SK-N-SH (cell line): ENCODE measurements around the gene PRTFDC1. TPM values are rescaled to one million over a fixed set of nuclear protein-coding genes. Genes with fewer than 3 reads are reported as not detected.

Source experiments
- CTCF ChIA-PET: fragments of 300-600, 350-600 bp; formaldehyde crosslinking; extraction: SDS; loops from one replicate; lab custom pipeline; 2021; lab: Yijun Ruan, JAX
- POLR2A ChIA-PET: fragments of 350-600 bp; sonication (Branson Sonifier 250); formaldehyde crosslinking; extraction: SDS; loops from one replicate; lab custom pipeline; 2020; ENCODE audit warnings: antibody characterized with exemption, inconsistent platforms; lab: Yijun Ruan, JAX
- DNase-seq: peaks from one replicate; pipeline ENCODE4 v3.0.0; 2012
- H2AFZ ChIP-seq: fragments of 200-600 bp; sonication (generic); 2 replicates; pipeline ENCODE4 v1.8.1; 2016; ENCODE audit warnings: antibody characterized with exemption, mild to moderate bottlenecking, low read depth
- H3F3A ChIP-seq: fragments of 200-600 bp; sonication (generic); replicated peaks from 2 replicates; pipeline ENCODE3; 2016; ENCODE audit warnings: antibody characterized with exemption, mild to moderate bottlenecking; ENCODE audit not compliant: insufficient read depth
- H3K27ac ChIP-seq, 2 experiments: fragments of 200-500 bp in 1 of 2; fragments of 200-600 bp in 1 of 2; sonication (Bioruptor generic) in 1 of 2; sonication (generic), shearing (Covaris generic) in 1 of 2; 2 replicates each; pipeline versions ENCODE4 v1.5.1 to v1.6.1; 2014 to 2016; ENCODE audit warnings: low read depth in 2 of 2, inconsistent platforms in 1 of 2, low read length in 1 of 2, mild to moderate bottlenecking in 1 of 2, mixed read lengths in 1 of 2
- H3K27me3 ChIP-seq: fragments of 200-600 bp; sonication (generic), shearing (Covaris generic); 2 replicates; pipeline ENCODE4 v1.6.1; 2016; ENCODE audit warnings: mixed run types; ENCODE audit not compliant: insufficient read depth
- H3K36me3 ChIP-seq, 2 experiments: fragments of 200-500 bp in 1 of 2; fragments of 200-600 bp in 1 of 2; sonication (Bioruptor generic) in 1 of 2; sonication (generic) in 1 of 2; replicated peaks in 1 of 2; 2 replicates each; pipeline versions ENCODE3 to v1.5.1; 2014 to 2016; ENCODE audit warnings: low read length in 1 of 2, mild to moderate bottlenecking in 1 of 2; ENCODE audit not compliant: insufficient read depth in 2 of 2, control insufficient read depth in 1 of 2
- H3K4me1 ChIP-seq, 2 experiments: fragments of 200-500 bp in 1 of 2; fragments of 200-600 bp in 1 of 2; sonication (Bioruptor generic) in 1 of 2; sonication (generic), shearing (Covaris generic) in 1 of 2; 2 replicates each; pipeline versions ENCODE4 v1.5.1 to v1.6.1; 2014 to 2016; ENCODE audit warnings: low read depth in 1 of 2, low read length in 1 of 2, mixed run types in 1 of 2; ENCODE audit not compliant: insufficient read depth in 2 of 2, control insufficient read depth in 1 of 2
- H3K4me2 ChIP-seq: fragments of 200-600 bp; sonication (generic), shearing (Covaris generic); 2 replicates; pipeline ENCODE4 v1.6.1; 2017; ENCODE audit warnings: mixed run types
- H3K4me3 ChIP-seq, 2 experiments: fragments of 200-500 bp in 1 of 2; fragments of 200-600 bp in 1 of 2; sonication (Bioruptor generic) in 1 of 2; sonication (generic), shearing (Covaris generic) in 1 of 2; 2 replicates each; pipeline versions ENCODE4 v1.5.1 to v1.8.1; 2014 to 2016; ENCODE audit warnings: low read depth in 2 of 2, inconsistent platforms in 1 of 2, low read length in 1 of 2, mild to moderate bottlenecking in 1 of 2, mixed read lengths in 1 of 2, moderate library complexity in 1 of 2
- H3K79me2 ChIP-seq: fragments of 200-600 bp; sonication (generic); 2 replicates; pipeline ENCODE4 v1.8.1; 2017; ENCODE audit warnings: mild to moderate bottlenecking; ENCODE audit not compliant: insufficient read depth
- H3K9ac ChIP-seq: fragments of 200-600 bp; sonication (generic); 2 replicates; pipeline ENCODE4 v1.6.1; 2017; ENCODE audit warnings: mixed run types
- H3K9me2 ChIP-seq: fragments of 200-600 bp; sonication (generic); 2 replicates; pipeline ENCODE4 v1.6.1; 2017; ENCODE audit warnings: mixed run types
- H3K9me3 ChIP-seq: fragments of 200-600 bp; sonication (generic); 2 replicates; pipeline ENCODE4 v1.6.1; 2017; ENCODE audit warnings: mixed run types, mild to moderate bottlenecking, moderate library complexity
- H4K20me1 ChIP-seq: fragments of 200-600 bp; sonication (generic); 2 replicates; pipeline ENCODE4 v1.6.1; 2017; ENCODE audit warnings: mild to moderate bottlenecking, mixed run types; ENCODE audit not compliant: insufficient read depth
- CHD2 ChIP-seq: fragments of 150-350 bp; IDR thresholded peaks from 2 replicates; pipeline ENCODE4 v1.6.1; 2018; ENCODE audit warnings: low read length; ENCODE audit not compliant: partially characterized antibody
- ELF1 ChIP-seq: IDR thresholded peaks from 2 replicates; pipeline ENCODE4 v1.4.0; 2012
- EP300 ChIP-seq, 2 experiments: IDR thresholded peaks; 2 replicates each; pipeline versions ENCODE4 v1.4.0 to v1.6.1; 2012; ENCODE audit warnings: borderline replicate concordance in 1 of 2, low read depth in 1 of 2, low read length in 1 of 2
- EZH2phosphoT487 ChIP-seq: fragments of 200-600 bp; sonication (generic); IDR thresholded peaks from 2 replicates; pipeline ENCODE4 v1.6.1; 2017; ENCODE audit warnings: low read depth, mixed run types, mild to moderate bottlenecking, antibody characterized with exemption, moderate library complexity, borderline replicate concordance
- FOSL2 ChIP-seq: IDR thresholded peaks from 2 replicates; pipeline ENCODE4 v1.4.0; 2012; ENCODE audit warnings: low read depth, mild to moderate bottlenecking, moderate library complexity, borderline replicate concordance
- GABPA ChIP-seq: IDR thresholded peaks from 2 replicates; pipeline ENCODE4 v1.4.0; 2012; ENCODE audit warnings: low read depth, mild to moderate bottlenecking
- JUND ChIP-seq: IDR thresholded peaks from 2 replicates; pipeline ENCODE4 v1.4.0; 2012
- POLR2AphosphoS5 ChIP-seq: IDR thresholded peaks from 2 replicates; pipeline ENCODE4 v1.6.1; 2012; ENCODE audit warnings: low read depth, low read length
- RCOR1 ChIP-seq: fragments of 150-350 bp; IDR thresholded peaks from 2 replicates; pipeline ENCODE4 v1.6.1; 2017; ENCODE audit warnings: antibody characterized with exemption, low read length
- RFX5 ChIP-seq: IDR thresholded peaks from 2 replicates; pipeline ENCODE4 v1.6.1; 2012; ENCODE audit warnings: mild to moderate bottlenecking, improper control_type of control experiment, low read length
- SIN3A ChIP-seq: IDR thresholded peaks from 2 replicates; pipeline ENCODE4 v1.6.1; 2012; ENCODE audit warnings: low read depth, mild to moderate bottlenecking, low read length, moderate library complexity, borderline replicate concordance
- SMC3 ChIP-seq: IDR thresholded peaks from 2 replicates; pipeline ENCODE4 v1.6.1; 2012; ENCODE audit warnings: low read depth, low read length, improper control_type of control experiment
- TAF1 ChIP-seq: IDR thresholded peaks from 2 replicates; pipeline ENCODE4 v1.6.1; 2012; ENCODE audit warnings: low read depth, mild to moderate bottlenecking, low read length, moderate library complexity, borderline replicate concordance
- TCF12 ChIP-seq: IDR thresholded peaks from 2 replicates; pipeline ENCODE4 v1.4.0; 2012
- TEAD4 ChIP-seq: IDR thresholded peaks from 2 replicates; pipeline ENCODE4 v1.4.0; 2012; ENCODE audit warnings: mild to moderate bottlenecking, borderline replicate concordance; ENCODE audit not compliant: insufficient read depth
- WGBS: methylation state at CpG from one replicate; pipeline ENCODE4 v1.1.6; 2017; ENCODE audit warnings: low lambda C conversion rate; 5-methylcytosine and 5-hydroxymethylcytosine counted together
- polyA plus RNA-seq, 3 experiments: library from polyadenylated mRNA; depleted of rRNA; stranded (reverse); fragments of >200 nt; gene quantifications; 2 replicates each; pipeline ENCODE4 v1.2.3, GENCODE V29; 2012
- TF ChIP-seq, protein P1 (sequence below): fragments of 150-350 bp; IDR thresholded peaks from 2 replicates; pipeline ENCODE4 v1.6.1; 2016; ENCODE audit warnings: mild to moderate bottlenecking, low read depth, low read length
- TF ChIP-seq, protein P2 (sequence below): fragments of 150-350 bp; IDR thresholded peaks from 2 replicates; pipeline ENCODE4 v1.6.1; 2017; ENCODE audit warnings: antibody characterized with exemption, low read length, low read depth, borderline replicate concordance
- TF ChIP-seq, protein P3 (sequence below): IDR thresholded peaks from 2 replicates; pipeline ENCODE4 v1.6.1; 2012; ENCODE audit warnings: mild to moderate bottlenecking, low read depth, low read length, moderate library complexity
- TF ChIP-seq, protein P4 (sequence below): IDR thresholded peaks from 2 replicates; pipeline ENCODE4 v1.4.0; 2012; ENCODE audit warnings: low read depth, borderline replicate concordance

The PRTFDC1 gene
- polyA plus RNA-seq, 1 of the 3 experiments (the other 2 are of a cell fraction), result 6.6 TPM

DNA sequence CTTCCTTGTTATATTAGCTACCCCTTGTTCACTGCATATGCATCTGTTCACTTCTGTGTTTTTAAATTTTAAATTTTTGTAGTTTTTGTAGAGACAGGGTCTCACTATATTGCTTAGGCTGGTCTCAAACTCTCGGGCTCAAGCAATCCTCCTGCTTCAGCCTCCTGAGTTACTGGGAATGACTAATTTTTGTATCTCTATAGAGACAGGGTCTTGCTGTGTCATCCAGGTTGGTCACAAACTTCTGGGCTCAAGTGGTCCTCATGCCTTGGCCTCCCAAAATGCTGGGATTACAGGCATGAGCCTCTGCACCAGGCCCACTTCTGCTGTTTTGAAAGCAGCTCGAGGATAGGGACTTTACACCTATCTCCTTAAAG lies 64.6 kb downstream of the PRTFDC1 start:
- no peaks in the 10 kb centered on the region for H3K27me3 ChIP-seq
- POLR2A ChIA-PET, result no interaction called here
- no peaks in the 10 kb centered on the region for H3F3A ChIP-seq
- no peak overlapping the region for H3K9ac ChIP-seq
- H3K36me3 ChIP-seq, result no peaks in the 10 kb centered on the region
- no peaks in the 10 kb centered on the region for H3K79me2 ChIP-seq
- H3K9me3 ChIP-seq, result no peaks in the 10 kb centered on the region
- H3K9me2 ChIP-seq, result no peaks in the 10 kb centered on the region
- H3K4me3 ChIP-seq, result no peak overlapping the region
- H3K27ac ChIP-seq, result no peak overlapping the region
- no peak for DNase-seq
- peaks cover 0 to 23% of the 10 kb centered on the region in 2 experiments; a peak in 2 of 4 replicates for H3K4me1 ChIP-seq
- CTCF ChIA-PET, result no interaction called here
- H4K20me1 ChIP-seq, result no peaks in the 10 kb centered on the region
- no peak overlapping the region for H3K4me2 ChIP-seq
- no peak overlapping the region for H2AFZ ChIP-seq
- WGBS, result 90% methylated on average over 2 of the region's 2 CpGs
- no peak for TF ChIP-seq EP300 (IDR thresholded peaks at IDR 0.05; ENCODE audit: borderline replicate concordance in 1 of 2, low read depth in 1 of 2, low read length in 1 of 2)
- no peak for TF ChIP-seq SMC3
- no peak for TF ChIP-seq GABPA
- TF ChIP-seq TAF1, result no peak
- TF ChIP-seq POLR2AphosphoS5, result no peak
- TF ChIP-seq FOSL2, result no peak
- no peak for TF ChIP-seq RFX5
- no peak for TF ChIP-seq JUND

DNA sequence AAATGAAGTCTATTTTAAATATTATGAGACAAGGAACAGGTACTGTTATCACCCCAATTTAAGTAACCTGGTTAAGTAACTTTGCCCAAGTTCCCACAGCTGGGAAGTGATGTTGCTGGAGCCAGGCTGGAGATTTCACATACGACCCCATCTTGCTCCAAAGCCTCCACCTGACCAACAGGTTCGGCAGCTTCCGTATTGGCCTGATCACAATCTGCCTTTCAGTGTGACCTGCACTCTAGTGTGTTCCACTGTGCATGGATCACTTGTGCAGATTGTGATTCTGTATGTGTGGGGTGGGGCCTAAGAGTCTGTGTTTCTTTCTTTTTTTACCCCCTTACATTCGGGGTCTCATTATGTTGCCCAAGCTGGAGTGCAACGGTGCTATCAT lies 66.1 kb downstream of the PRTFDC1 start:
- ChIA-PET CTCF (interaction anchor here (1.0 kb wide), 2 partner anchors 34 to 56 kb away, joined by 3 read pairs; no protein-coding TSS in a partner anchor), POLR2A (no interaction called here)
- Histone ChIP-seq H3K4me2 (no peak overlapping the region), H3K4me1 (peaks cover 0 to 14% of the 10 kb centered on the region in 2 experiments; a peak in 1 of 4 replicates), H3K9me3 (no peaks in the 10 kb centered on the region), H3F3A (no peaks in the 10 kb centered on the region), H3K79me2 (no peaks in the 10 kb centered on the region), H3K9me2 (no peaks in the 10 kb centered on the region), H3K27ac (no peak overlapping the region), H4K20me1 (no peaks in the 10 kb centered on the region), H3K36me3 (no peaks in the 10 kb centered on the region), H3K27me3 (no peaks in the 10 kb centered on the region), H2AFZ (no peak overlapping the region), H3K4me3 (no peak overlapping the region), H3K9ac (no peak overlapping the region)
- TF ChIP-seq FOSL2 (no peak), TCF12 (no peak), RCOR1 (no peak), EZH2phosphoT487 (no peak), EP300 (IDR thresholded peaks at IDR 0.05; ENCODE audit: borderline replicate concordance in 1 of 2, low read depth in 1 of 2, low read length in 1 of 2) (no peak), TEAD4 (no peak), SIN3A (no peak), CHD2 (no peak), JUND (no peak), ELF1 (no peak)
- TF ChIP-seq, protein P1, sequence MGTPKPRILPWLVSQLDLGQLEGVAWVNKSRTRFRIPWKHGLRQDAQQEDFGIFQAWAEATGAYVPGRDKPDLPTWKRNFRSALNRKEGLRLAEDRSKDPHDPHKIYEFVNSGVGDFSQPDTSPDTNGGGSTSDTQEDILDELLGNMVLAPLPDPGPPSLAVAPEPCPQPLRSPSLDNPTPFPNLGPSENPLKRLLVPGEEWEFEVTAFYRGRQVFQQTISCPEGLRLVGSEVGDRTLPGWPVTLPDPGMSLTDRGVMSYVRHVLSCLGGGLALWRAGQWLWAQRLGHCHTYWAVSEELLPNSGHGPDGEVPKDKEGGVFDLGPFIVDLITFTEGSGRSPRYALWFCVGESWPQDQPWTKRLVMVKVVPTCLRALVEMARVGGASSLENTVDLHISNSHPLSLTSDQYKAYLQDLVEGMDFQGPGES, result no peak
- TF ChIP-seq, protein P2, sequence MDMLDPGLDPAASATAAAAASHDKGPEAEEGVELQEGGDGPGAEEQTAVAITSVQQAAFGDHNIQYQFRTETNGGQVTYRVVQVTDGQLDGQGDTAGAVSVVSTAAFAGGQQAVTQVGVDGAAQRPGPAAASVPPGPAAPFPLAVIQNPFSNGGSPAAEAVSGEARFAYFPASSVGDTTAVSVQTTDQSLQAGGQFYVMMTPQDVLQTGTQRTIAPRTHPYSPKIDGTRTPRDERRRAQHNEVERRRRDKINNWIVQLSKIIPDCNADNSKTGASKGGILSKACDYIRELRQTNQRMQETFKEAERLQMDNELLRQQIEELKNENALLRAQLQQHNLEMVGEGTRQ, result no peak
- TF ChIP-seq, protein P3, sequence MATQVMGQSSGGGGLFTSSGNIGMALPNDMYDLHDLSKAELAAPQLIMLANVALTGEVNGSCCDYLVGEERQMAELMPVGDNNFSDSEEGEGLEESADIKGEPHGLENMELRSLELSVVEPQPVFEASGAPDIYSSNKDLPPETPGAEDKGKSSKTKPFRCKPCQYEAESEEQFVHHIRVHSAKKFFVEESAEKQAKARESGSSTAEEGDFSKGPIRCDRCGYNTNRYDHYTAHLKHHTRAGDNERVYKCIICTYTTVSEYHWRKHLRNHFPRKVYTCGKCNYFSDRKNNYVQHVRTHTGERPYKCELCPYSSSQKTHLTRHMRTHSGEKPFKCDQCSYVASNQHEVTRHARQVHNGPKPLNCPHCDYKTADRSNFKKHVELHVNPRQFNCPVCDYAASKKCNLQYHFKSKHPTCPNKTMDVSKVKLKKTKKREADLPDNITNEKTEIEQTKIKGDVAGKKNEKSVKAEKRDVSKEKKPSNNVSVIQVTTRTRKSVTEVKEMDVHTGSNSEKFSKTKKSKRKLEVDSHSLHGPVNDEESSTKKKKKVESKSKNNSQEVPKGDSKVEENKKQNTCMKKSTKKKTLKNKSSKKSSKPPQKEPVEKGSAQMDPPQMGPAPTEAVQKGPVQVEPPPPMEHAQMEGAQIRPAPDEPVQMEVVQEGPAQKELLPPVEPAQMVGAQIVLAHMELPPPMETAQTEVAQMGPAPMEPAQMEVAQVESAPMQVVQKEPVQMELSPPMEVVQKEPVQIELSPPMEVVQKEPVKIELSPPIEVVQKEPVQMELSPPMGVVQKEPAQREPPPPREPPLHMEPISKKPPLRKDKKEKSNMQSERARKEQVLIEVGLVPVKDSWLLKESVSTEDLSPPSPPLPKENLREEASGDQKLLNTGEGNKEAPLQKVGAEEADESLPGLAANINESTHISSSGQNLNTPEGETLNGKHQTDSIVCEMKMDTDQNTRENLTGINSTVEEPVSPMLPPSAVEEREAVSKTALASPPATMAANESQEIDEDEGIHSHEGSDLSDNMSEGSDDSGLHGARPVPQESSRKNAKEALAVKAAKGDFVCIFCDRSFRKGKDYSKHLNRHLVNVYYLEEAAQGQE, result no peak
- TF ChIP-seq, protein P4, sequence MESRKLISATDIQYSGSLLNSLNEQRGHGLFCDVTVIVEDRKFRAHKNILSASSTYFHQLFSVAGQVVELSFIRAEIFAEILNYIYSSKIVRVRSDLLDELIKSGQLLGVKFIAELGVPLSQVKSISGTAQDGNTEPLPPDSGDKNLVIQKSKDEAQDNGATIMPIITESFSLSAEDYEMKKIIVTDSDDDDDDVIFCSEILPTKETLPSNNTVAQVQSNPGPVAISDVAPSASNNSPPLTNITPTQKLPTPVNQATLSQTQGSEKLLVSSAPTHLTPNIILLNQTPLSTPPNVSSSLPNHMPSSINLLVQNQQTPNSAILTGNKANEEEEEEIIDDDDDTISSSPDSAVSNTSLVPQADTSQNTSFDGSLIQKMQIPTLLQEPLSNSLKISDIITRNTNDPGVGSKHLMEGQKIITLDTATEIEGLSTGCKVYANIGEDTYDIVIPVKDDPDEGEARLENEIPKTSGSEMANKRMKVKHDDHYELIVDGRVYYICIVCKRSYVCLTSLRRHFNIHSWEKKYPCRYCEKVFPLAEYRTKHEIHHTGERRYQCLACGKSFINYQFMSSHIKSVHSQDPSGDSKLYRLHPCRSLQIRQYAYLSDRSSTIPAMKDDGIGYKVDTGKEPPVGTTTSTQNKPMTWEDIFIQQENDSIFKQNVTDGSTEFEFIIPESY, result no peak
- DNase-seq, result no peak
- WGBS, result 90% methylated on average over 5 of the region's 5 CpGs
